HG02852 (cell line): ENCODE data around the gene SERINC5.
"Not testable (repeated sequence)": the region's sequence is repeated elsewhere in the genome, so short reads cannot be mapped to it uniquely, and the experiment has no call there.

Experiments used
- ATAC-seq: cut with Tn5 transposase; IDR thresholded peaks from one replicate; pipeline ENCODE4 v1.9.1; 2021; ENCODE audit warnings: mild to moderate bottlenecking, moderate library complexity; ENCODE audit not compliant: unreplicated experiment

The SERINC5 gene

DNA sequence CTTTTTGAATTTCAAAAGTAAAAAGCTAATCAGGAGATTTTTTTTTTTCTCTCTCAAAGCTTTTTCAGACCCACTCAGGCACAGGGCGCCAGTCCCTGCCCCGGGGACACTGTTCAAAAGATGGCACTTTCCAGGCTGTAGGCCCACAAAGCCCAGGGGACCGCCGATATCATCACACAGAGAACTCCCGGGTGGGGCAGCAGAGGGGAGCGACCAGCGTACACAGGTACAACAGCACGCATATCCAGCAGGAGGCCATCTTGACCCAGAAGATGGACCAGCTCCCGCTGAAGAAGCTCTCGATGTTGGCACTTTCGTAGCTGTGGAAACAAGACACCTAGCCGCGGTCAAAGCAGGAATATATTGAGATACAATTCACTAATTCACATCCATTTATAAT, 112.4 kb downstream of the SERINC5 start:
- ATAC-seq: no peak

DNA sequence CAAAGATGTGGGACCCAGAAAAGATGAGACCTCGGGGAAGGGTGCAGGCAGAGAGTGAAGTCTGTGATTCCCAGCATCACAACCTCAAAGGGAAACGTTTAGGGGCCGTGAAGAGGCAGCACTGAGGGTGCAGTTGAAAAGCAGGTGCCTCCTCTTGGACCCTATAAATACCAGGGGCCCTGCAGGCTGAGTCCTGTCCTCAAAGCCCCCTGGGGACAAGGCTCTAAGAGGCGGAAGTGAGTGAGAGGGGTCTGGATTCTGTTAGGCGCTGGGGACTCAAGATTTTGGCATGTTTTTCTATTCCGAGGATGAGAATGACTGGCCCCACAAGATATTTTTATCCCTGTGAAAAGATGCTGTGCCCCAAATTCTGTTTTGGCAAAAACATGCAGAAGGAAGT, 112.9 kb downstream of the SERINC5 start:
- ATAC-seq: no peak

DNA sequence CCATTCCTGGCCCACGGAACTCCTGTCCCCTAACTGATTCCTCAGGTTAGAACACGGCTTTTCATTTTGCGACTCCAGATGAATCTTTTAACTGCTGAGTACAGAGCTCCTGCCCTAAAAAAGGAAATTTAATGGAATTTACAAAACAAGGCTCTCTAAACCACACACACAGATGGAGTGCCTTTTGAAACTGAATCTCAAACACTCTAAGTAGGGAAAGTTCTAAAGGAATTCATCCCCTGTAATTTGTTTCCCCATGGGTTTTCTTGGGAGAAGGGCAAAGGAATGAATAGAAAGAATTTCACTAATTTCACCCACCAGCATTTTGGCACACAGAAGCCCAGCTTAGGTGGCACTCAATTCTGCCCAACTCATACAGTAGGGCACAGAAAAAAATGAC, 114.2 kb downstream of the SERINC5 start:
- no peak for ATAC-seq

DNA sequence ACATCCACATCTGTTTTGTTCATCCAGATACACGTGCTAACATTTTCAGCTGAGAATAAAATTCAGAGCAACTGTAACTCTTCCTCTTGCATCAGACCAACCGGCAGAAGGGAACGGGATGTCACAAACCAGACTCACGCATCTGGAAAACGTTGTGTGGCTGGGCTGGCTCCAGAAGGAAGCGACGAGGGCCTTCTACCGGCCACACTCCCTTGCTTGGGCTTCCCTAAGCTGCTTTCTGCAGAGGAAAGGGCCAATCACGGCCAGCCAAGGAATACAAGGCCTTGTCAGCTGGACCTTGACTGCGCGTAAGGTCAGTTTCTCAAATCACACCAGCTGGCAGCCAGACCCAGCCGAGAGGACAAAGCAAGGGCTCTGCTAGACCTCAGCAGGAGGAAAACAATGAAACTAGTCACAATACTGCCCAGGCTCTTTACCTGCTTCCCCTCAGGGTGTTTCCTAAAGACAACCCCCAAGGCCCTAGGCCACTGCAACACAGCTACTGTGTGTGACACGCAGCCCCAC, 114.6 kb downstream of the SERINC5 start:
- no peak for ATAC-seq

DNA sequence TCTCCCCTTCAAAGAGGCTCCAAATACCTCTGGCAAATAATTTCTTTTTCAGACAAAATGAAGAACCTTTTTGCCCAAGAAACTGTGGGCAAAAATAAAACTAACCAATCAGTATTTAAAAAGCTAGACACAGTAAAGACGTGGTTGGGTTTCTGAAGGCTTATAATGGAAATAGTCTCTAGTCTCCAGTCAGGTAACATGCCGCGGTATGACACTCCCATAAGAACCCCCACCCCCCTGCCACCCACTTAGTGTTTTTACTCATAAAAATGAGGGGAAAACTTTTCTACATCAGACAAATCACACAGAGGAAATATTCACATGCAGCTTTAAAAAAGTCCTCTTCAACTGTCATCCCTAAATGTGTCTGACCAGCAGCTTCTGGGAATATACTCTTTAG, 115.4 kb downstream of the SERINC5 start:
- ATAC-seq: no peak

DNA sequence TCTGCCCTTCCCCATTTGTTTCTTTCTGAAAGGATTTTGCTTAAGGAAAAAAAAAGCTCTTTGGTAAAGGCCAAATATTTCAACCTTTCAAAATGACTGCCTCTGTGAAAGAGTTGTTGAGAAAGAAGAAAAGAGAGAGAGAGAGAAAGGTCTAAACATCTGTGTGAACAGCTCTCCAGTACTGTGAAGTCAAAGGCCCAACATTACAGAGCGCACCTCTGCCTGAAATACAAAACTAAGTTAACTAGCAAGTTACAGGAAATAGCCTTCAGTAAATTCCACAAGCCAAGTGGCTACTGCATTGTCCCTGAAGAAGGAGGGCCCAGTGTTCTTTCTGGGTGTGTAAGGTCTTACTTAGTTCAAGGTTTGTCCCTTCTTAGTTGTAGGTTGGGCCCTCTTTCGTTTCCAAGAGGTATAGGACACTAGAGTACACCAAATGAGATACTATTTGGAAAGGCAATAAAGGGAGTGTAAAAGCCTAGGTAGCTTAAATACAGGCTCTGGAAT, 116.3 kb downstream of the SERINC5 start:
- no peak for ATAC-seq

DNA sequence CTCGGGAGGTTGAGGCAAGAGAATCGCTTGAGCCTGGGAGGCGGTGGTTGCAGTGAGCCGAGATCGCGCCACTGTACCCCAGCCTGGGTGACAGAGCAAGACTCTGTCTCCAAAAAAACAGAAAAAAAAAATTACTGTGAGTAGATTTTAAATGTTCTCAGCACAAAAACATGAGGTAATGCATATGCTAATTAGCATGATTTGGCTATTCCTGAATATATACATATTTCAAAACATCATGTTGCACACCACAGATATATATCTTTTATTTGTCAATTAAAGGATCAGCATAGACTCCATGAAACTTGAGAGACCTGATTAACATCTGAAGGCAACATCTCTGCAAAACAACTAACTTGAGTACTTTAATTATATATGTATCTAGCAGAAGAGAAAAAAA, 117.4 kb downstream of the SERINC5 start:
- no peak for ATAC-seq

DNA sequence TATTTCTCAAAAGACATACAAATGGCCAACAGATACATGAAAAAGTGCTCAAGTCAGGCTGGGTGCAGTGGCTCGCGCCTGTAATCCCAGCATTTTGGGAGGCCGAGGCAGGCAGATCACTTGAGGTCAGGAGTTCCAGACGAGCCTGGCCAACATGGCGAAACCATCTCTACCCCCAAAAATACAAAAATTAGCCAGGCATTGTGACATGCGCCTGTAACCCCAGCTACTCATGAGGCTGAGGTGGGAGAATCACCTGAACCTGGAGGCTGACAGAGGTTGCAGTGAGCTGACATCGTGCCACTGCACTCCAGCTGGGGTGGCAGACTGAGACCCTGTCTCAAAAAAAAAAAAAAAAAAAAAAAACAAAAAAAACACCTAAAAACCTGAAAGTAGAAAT, 119.0 kb downstream of the SERINC5 start:
- not testable (repeated sequence) for ATAC-seq

DNA sequence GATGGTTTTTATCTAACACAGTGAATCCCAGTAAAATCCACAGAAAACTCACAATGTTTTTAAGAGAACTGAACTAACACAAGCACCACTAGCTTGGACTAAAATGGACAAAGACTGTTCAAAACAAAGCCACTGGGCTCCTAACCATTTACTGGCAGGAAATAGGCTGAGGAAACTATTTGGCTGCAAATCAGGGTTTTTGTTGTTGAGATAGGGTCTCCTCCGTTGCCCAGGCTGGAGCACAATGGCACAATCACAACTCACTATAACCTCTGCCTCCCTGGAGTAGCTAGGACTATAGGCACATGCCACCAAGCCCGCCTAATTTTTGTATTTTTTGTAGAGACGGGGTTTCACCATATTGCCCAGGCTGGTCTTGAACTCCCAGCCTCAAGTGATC, 121.0 kb downstream of the SERINC5 start:
- no peak for ATAC-seq

DNA sequence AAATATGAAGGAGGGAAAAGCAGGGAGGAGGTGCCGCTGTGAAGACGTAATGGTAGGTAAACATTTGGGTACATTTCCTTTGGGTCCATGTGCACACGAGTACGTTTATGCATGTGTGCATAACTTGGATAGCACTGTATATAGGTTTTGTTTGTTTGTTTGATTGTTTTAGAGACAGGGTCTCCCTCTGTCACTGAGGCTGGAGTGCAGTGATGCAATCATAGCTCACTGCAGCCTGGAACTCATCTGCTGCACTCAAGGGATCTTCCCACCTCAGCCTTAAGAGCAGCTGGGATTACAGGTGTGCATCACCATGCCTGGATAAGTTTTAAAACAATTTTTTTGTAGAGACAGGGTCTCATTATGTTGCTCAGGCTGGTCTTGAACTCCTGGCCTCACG, 126.7 kb downstream of the SERINC5 start:
- ATAC-seq: no peak

DNA sequence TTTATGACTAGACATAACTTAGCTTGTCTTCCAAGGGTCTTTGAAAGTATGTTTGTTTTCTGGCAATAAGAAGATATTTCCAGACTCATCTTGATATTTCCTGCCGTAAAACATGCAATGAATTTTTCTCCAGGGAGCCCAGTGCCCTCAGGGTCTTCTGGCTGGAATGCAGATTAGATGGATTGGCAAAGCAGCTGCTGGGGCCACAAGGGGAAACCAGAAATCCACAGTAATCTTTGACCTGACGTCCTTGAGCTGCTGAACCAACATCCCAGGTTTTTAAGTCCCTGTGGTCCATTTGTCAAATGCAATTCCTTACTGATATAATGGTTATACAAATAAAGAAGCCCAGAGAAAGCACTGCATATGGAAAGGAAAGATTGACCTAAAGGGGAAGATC, 127.7 kb downstream of the SERINC5 start:
- ATAC-seq: no peak

DNA sequence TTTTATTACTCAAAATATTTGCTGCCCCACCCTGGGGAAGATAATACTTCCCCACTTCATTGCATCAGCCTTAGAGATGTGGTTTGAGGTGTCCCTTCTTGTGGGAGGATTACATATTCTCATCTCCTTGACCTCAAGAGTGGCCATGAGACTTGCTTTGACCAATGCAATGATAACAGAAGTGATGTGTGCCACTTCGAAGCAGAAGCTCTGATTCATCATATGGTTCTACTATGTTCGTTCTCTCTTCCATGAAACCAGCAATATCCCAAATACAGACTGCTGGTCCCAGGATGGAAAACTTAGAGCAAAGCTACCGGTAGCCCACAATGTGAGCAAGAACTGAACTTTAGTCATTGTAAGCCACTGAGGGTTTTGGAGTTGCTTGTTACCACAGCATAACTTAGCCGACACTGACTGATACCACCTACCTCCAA, 128.7 kb downstream of the SERINC5 start:
- no peak for ATAC-seq

DNA sequence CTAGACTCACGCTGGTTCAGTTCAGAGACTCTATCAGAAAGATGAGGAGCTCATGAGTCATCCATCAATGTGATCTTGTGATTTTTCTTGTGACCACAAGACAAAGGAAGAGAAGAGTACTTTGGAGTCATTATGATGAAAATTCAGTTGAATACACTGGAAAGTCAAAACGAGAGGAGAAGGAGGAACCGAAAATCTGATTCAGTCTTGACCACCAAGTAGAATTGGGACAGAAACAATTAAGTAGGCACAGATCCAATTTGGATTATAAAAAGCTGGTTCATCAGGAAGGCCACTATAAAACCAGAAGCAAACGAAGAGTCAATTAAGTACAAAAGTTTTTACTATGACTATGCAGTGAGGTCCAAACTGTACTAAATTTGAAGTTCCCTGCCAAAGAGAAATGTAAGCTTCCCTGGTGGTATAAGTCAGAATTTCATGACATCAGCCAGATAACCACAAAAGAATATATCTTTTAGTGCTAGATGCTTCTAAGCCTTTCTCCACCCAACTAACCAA, 129.8 kb downstream of the SERINC5 start:
- peak; percentile 70 for ATAC-seq

DNA sequence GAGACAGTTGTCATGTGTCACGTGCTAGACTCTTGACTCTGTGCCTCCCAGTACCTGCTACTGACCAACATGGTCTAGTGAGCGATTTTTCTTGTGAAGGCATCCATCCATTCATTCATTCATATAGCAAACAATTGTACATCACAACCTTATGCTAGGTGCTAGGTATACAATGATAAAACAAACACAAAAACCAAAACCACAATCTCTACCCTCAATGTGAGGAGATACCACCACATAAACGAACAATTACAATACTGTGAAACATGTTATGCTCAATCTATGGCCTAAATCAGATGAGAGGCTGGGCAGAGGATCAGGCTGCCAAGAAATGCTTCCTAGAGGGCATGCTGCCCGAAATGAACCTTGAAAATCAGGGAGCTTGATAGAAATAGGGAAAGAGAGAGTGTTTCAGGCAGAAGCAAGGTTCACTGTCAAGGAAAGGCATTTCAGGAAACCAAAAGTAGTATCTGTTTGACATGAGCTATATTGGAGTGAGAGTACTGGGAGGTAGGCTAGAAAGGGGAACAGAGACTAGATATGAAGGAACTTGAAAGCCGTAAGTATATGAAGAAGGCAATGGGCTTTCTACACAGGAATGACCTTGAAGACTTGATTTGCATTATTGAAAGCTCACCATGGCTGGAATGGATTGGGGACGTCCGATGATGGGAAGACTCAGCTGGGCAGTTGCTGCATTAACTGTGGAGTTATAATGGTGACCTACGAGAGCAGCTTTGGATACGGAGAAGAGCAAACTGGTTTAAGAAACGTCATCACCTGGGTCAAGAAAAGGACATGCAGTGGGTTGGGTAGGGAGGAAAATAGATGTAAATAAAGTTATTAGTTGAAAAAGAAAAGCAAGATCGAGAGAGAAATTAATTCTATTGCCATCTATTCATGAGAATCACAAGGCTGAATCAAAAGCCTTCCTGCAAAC, 130.6 kb downstream of the SERINC5 start:
- peak; percentile 89 for ATAC-seq

DNA sequence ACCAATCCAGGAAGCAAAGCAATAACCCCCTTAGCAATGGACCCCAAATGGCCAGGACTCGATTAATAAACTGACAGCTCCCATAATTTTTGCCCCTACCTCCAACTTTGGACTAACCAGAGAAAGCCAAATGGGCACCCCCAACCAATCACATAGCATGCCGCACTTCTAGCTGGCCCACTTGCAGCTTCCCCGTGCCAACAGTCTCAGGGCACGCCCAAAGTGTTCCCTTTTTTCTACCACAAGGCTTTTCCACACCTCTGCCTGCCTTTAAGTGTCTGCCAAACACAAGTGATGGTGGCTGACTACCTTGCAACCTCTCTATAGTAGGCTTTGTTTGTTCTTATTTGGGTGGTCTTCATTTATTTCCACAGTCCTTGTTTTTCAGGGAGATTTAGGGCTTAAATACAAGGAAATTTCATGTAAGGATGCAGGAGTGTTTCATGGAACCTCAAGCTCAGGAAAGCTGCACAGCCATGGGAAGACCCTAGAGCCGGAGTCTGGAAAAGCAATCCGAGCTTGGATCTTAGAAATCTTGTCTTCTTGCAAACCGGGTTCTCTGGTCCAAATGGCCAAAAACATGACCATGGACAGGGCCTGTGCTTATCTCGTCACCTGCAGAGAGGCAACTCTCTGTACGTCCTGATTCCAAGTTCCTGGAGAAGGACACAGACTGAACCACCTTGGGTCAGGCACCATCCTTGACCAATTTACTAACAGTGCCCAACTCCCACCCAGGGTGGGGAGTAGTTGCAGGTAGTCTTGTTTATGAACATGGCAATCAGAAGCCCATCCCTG, 131.5 kb downstream of the SERINC5 start:
- ATAC-seq: no peak

DNA sequence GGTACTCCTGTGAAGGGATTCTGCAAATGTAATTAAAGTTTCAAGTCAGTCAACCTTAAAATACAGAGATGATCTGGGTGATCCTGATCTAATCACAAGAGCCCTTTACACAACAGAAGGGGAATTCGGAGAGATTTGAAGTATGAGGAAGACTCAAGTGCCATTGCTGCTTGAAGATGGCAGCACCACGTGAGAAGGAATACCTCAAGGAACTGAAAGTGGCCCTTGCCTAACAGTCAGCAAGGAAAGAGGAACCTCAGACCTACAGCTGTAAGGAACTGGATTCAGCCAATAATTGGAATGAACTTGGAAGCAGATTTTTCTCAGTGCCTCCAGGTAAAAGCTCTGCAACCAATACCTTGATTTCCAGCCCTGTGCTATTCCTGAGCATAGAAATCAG, 133.3 kb downstream of the SERINC5 start:
- no peak for ATAC-seq

DNA sequence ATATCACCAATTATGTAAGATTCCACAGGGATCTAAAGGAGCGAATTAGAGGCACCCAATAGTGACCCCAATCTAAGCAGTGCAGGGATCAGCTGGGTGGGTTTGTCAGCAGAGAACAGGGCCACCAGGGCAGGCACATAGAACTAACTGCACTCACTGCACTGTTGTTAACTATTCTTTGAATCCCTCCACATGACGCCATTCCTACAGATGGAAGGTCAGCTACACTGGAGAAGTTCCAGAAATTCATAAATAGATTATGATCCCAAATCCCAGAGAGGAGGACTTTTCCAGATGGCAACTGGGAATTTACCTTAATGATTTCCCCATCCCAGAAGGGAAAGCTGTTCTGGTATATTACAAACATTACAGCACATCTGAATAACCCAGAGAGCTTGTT, 136.5 kb downstream of the SERINC5 start:
- no peak for ATAC-seq

DNA sequence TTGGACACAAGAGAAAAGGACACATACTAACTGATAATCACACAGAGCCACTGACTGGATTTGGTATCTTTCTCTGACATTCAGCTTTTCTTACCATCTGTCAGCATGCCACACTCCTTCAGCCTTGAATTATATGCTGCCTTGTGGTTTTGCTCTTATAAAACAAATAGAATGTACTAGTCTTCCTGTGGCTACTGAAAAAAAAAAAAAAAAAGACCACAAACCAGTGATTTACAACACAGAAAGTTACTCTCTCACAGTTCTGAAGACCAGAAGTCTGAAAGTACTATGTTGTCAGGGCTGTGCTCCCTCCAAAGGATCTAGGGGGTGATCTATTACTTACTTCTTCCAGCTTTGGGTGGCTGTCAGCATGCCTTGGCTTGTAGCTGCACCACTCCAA, 138.4 kb downstream of the SERINC5 start:
- no peak for ATAC-seq

DNA sequence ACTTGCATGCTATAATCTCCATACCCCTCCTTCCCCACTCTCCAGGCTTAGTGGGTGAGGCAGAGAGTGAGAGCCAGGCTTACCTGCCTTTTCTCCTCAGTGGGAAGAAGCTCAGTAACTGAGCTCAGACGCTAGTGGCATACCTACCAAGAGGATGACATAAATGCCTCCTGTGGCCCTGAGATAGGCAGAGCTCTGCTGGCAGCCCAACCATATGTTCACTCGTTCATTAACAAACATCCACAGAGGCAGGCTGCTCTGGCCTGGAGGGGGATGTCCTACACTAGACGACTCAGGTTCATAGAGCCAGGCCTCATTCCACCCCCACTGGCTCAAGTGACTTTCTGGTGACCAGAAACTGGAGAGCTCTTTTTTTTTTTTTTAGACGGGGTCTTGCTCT, 139.4 kb downstream of the SERINC5 start:
- ATAC-seq: no peak

DNA sequence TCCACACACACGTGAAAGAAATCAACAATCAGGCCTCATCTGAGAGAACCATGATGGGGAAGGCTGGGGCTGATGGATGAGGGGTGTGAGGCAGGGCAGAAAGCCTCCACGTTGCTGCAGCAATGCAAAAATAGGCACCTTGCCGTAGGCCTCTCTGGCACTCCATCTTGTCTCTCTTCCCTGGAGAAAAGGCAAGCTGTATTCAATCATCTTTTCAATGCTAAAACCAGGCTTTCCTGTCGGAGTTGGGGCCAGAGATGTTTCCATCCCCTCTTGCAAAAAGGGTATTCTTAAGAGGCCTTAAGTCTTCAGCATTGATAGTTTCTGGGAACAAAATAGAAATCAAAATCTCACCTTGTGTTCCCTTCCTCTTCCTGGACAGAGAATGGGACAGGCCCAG, 139.8 kb downstream of the SERINC5 start:
- no peak for ATAC-seq

DNA sequence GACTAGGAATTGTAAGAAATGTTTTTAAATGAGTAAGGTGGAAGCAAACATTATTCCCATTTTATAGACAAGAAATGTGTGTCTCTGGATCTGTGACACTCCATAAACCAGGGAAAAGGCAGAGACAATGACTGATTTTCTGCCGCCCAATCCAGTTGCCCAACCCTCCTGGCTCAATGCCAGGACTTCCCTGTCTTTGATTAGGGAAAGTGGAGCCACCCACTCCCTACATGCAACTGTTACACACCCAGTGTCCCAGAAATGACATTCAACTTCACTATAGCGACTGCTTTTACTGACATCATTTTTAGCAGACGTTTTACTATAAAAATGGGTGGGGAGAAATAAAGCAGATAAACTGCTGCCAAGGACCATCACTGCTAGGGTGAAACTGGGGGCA, 141.0 kb downstream of the SERINC5 start:
- ATAC-seq: no peak
